ENCODE measurements around the gene BLOC1S6. TPM values are rescaled to one million over a fixed set of nuclear protein-coding genes. Genes with fewer than 3 reads are reported as not detected.

The BLOC1S6 gene
- total and polyA plus RNA-seq, 2 of the 13 experiments (the other 11 are each of a cell fraction or from before 2014, with no cell fraction given), result 11.8 to 44.3 TPM

DNA sequence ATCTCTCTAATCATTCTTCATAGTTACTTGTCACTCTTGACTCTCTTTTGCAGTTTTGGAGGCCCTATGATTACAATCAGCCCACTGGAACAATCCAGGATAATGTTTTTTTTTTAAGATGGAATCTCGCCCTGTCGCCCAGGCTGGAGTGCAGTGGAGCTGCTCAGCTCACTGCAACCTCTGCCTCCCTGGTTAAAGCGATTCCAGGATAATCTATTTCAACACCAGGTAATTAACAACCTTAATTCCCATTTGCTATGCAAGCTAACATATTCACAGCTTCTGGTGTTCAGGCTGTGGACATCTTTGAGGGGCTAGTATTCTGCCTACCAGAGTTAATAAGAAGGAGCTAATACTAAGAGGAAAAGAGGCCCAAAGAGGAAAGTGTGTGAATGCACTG lies 1.1 kb upstream of the BLOC1S6 start:
- Histone ChIP-seq H3K4me3 (replicated peaks in 1 of 3; ENCODE audit: insufficient read depth in 1 of 3, low read depth in 2 of 3, low read length in 3 of 3) (peak overlapping the region; percentile 81 to 96 (median 82)), H3K27me3 (ENCODE audit: control insufficient read depth in 1 of 2, insufficient read depth in 2 of 2, low read length in 2 of 2) (no peaks in the 10 kb centered on the region; a peak in 1 of 5 replicates), H3K4me1 (ENCODE audit: insufficient read depth, low read length) (peaks cover 29% of the 10 kb centered on the region), H3K9ac (ENCODE audit: insufficient read depth, low read depth, low read length) (peak overlapping the region; percentile 96), H3K36me3 (replicated peaks in 1 of 2; ENCODE audit: control insufficient read depth in 1 of 2, insufficient read depth in 2 of 2, low read length in 2 of 2) (no peaks in the 10 kb centered on the region), H2AFZ (ENCODE audit: low read length) (no peak overlapping the region), H3K79me2 (ENCODE audit: insufficient read depth, low read length) (peaks cover 36% of the 10 kb centered on the region), H3K27ac (ENCODE audit: extremely low read length, insufficient read depth, low read length) (peak overlapping the region; percentile 97), H4K20me1 (ENCODE audit: insufficient read depth, low read length) (no peaks in the 10 kb centered on the region; the same call in 1 of the 2 replicates), H3K9me3 (ENCODE audit: low read length) (no peaks in the 10 kb centered on the region), H3K4me2 (ENCODE audit: low read depth, low read length) (peak overlapping the region; percentile 91)
- 29% methylated on average over 3 of the region's 3 CpGs for WGBS (ENCODE audit: low lambda C conversion rate)
- in situ Hi-C loops (cut with HindIII; ENCODE audit: extremely low pct_ligation_motif_present, low pct_unique_long_range_greater_than_20kb) (loop anchor here (5.0 kb wide), 1 partner anchor 184 kb away; a partner anchor contains a TSS), intact Hi-C loops (cut with micrococcal nuclease; ENCODE audit: unreplicated experiment) (loop anchor here (5.0 to 10.0 kb wide), 2 partner anchors 49 to 384 kb away; partner anchors contain the start of gene SQOR)
- no peak for TF ChIP-seq HNRNPL (IDR thresholded peaks at IDR 0.05; ENCODE audit: low read depth, low read length)
- TF ChIP-seq ARHGAP35 (CRISPR knock-in tag; IDR thresholded peaks at IDR 0.05; ENCODE audit: borderline replicate concordance), result no peak
- no peak for TF ChIP-seq MXI1 (IDR thresholded peaks at IDR 0.05; ENCODE audit: borderline replicate concordance, low read depth, low read length)
- TF ChIP-seq, protein P1, sequence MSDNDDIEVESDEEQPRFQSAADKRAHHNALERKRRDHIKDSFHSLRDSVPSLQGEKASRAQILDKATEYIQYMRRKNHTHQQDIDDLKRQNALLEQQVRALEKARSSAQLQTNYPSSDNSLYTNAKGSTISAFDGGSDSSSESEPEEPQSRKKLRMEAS (IDR thresholded peaks at IDR 0.05), result no peak
- no peak for TF ChIP-seq ZNF432 (CRISPR knock-in tag; IDR thresholded peaks at IDR 0.05; ENCODE audit: borderline replicate concordance)
- TF ChIP-seq LRRFIP1 (CRISPR knock-in tag; conservative IDR thresholded peaks at IDR 0.05), result no peak
- TF ChIP-seq SSRP1 (CRISPR knock-in tag; IDR thresholded peaks at IDR 0.05), result 0 out of 2 replicates have a peak, but pooled peaks have one; percentile 29
- ChIA-PET POLR2A (interaction anchor here (0.9 to 2.8 kb wide), 9 partner anchors 8 to 385 kb away, joined by 3 to 27 read pairs (median 13); partner anchors contain the start of gene SQOR), CTCF (ENCODE audit: low intra/inter-chr PET ratio, low total read pairs) (no interaction called here)
- FAIRE-seq, result peak; percentile 58
- DNase-seq (ENCODE audit: low spot score), result no peak
- no peak for ATAC-seq
- no TSS peak for BruUV-seq (replicated peaks)

Measured in HepG2 (cell line).